Measurements from ENCODE around the gene MLF2. TPM values are rescaled to one million over a fixed set of nuclear protein-coding genes. Genes with fewer than 3 reads are reported as not detected.

Gene MLF2
- total and polyA plus RNA-seq, 12 donors, result 108 to 197 (median 148) TPM

DNA sequence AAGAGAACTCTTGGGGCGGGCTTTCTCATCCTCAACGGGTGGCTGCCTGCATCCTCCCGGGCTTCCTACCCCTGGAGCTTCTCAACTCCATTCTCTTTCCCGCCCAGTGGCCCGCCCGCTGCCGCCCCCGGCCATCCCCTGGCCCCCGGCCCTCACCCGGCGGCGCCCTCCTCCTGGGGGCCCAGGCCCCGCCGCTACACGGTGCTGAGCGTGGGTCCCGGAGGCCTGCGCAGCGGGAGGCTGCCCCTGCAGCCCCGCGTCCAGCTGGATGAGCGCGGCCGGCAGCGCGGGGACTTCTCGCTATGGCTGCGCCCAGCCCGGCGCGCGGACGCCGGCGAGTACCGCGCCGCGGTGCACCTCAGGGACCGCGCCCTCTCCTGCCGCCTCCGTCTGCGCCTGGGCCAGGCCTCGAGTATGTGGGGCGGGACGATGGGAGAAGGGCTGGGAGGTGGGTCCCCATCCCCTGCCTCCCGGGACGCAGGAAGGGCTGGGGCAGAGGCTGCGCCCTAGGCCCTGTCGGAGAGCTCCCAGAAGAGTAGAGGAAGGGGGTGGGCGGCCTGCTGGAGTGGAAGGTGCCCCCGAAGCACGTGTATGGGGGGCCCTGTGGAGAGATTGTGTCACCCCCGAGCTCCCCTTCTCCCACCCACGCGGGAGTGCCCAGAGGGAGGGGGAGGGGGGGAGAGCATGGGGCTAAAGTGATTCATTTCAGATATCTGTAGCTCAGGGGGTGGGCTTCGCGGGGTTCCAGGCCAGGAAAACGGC lies 20.8 kb upstream of the MLF2 start:
- WGBS, 2 donors, result 30 to 39% methylated on average over 56 to 60 of the region's 60 CpGs
- Histone ChIP-seq H3K27me3 (peaks cover 0 to 53% (median 8%) of the 10 kb centered on the region in 7 donors), H3K9me3 (no peaks in the 10 kb centered on the region), H3K4me3 (peak overlapping the region in 6 of 10 donors; percentile 13 to 45 (median 26)), H3K36me3 (peaks cover 0 to 28% (median 0%) of the 10 kb centered on the region in 9 donors), H3K4me1 (peaks cover under 1 to 56% (median 25%) of the 10 kb centered on the region in 9 donors), H3K27ac (peak overlapping the region in 1 of 10 donors; percentile 69)
- DNase-seq (no peak), ATAC-seq (peak in 1 of 8 donors; percentile 4)
- TF ChIP-seq, protein P1, sequence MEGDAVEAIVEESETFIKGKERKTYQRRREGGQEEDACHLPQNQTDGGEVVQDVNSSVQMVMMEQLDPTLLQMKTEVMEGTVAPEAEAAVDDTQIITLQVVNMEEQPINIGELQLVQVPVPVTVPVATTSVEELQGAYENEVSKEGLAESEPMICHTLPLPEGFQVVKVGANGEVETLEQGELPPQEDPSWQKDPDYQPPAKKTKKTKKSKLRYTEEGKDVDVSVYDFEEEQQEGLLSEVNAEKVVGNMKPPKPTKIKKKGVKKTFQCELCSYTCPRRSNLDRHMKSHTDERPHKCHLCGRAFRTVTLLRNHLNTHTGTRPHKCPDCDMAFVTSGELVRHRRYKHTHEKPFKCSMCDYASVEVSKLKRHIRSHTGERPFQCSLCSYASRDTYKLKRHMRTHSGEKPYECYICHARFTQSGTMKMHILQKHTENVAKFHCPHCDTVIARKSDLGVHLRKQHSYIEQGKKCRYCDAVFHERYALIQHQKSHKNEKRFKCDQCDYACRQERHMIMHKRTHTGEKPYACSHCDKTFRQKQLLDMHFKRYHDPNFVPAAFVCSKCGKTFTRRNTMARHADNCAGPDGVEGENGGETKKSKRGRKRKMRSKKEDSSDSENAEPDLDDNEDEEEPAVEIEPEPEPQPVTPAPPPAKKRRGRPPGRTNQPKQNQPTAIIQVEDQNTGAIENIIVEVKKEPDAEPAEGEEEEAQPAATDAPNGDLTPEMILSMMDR (IDR thresholded peaks at IDR 0.05), result no peak
- intact Hi-C loops (cut with DNase I), result no loop called here

DNA sequence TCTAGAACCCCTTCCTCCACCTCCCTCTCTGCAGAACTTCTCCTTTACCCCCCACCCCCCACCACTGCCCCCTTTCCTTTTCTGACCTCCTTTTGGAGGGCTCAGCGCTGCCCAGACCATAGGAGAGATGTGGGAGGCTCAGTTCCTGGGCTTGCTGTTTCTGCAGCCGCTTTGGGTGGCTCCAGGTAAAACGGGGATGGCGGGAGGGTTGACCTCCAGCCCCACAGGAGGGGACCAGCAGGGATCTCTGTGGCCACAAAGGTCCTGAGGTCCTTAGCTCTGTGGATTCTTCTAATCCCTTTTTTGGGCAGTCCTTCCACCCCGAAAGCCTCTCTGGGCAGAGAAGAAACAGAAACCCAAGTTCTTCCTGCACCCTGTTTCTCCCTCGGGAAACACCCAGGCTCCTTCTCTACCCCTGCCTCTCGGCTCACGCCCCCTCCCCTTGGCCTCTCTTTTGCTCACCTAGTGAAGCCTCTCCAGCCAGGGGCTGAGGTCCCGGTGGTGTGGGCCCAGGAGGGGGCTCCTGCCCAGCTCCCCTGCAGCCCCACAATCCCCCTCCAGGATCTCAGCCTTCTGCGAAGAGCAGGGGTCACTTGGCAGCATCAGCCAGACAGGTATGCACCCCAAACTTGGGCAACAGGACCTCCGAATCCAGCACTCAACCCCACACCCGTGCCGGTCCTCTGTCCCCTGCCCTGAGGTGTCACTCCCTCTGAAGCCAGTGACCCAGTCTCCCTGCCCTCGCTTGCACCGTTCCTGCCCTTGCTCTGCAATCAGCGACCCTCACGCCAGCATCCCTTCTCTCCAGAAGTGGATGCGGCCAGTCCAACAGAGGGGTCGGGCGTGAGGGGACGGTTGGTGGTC lies 20.0 kb upstream of the MLF2 start:
- H3K27me3 ChIP-seq, result peaks cover 0 to 56% (median 8%) of the 10 kb centered on the region in 7 donors
- 71 to 74% methylated on average over 21 of the region's 21 CpGs for WGBS, 2 donors
- intact Hi-C loops (cut with DNase I), result no loop called here
- H3K9me3 ChIP-seq, result no peaks in the 10 kb centered on the region
- peak overlapping the region in 5 of 10 donors; percentile 13 to 45 (median 29) for H3K4me3 ChIP-seq
- peaks cover 2 to 56% (median 25%) of the 10 kb centered on the region in 9 donors for H3K4me1 ChIP-seq
- peak overlapping the region in 1 of 10 donors; percentile 69 for H3K27ac ChIP-seq
- TF ChIP-seq, protein P1 (IDR thresholded peaks at IDR 0.05), result no peak
- H3K36me3 ChIP-seq, result peaks cover 0 to 28% (median 0%) of the 10 kb centered on the region in 9 donors
- ATAC-seq (no peak), DNase-seq (no peak)

DNA sequence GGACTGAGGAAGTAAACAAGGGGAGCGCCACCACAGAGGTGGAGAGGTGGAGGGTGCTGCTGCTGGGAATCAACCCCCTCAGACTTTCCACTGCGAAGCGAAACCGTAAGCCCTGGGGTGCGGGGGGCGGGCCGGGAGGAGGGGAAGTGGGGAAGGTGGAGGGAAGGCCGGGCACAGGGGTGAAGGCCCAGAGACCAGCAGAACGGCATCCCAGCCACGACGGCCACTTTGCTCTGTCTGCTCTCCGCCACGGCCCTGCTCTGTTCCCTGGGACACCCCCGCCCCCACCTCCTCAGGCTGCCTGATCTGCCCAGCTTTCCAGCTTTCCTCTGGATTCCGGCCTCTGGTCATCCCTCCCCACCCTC lies 19.4 kb upstream of the MLF2 start, which contains the start of gene LAG3:
TSS of gene LAG3 (plus strand) at position 190 of the 365 bp plus-strand sequence. CDS start 333 bp downstream, outside the sequence.
- Histone ChIP-seq H3K4me3 (peak within 1 kb of the TSS in 3 of 10 donors; percentile 24 to 45 (median 29)), H3K9me3 (no peaks in the 10 kb centered on the region), H3K4me1 (peaks cover 2 to 60% (median 25%) of the 10 kb centered on the region in 9 donors), H3K27me3 (peaks cover 0 to 50% (median 8%) of the 10 kb centered on the region in 7 donors), H3K27ac (peak within 1 kb of the TSS in 4 of 10 donors; percentile 20 to 69 (median 28)), H3K36me3 (peaks cover 0 to 28% (median 0%) of the 10 kb centered on the region in 9 donors)
- intact Hi-C loops (cut with DNase I), result no loop called here
- ATAC-seq, result no peak
- no peak for DNase-seq
- TF ChIP-seq, protein P1 (IDR thresholded peaks at IDR 0.05), result no peak
- WGBS, 2 donors, result 61 to 66% methylated on average over 14 to 15 of the region's 15 CpGs

All from heart right ventricle (tissue), 16 donors.